SK-N-SH (cell line): Measurements from ENCODE around the gene DGCR8. TPM values are rescaled to one million over a fixed set of nuclear protein-coding genes. Genes with fewer than 3 reads are reported as not detected.

ENCODE experiments used
- CTCF ChIA-PET: fragments of 300-600, 350-600 bp; formaldehyde crosslinking; extraction: SDS; loops from one replicate; lab custom pipeline; 2021; lab: Yijun Ruan, JAX
- POLR2A ChIA-PET: fragments of 350-600 bp; sonication (Branson Sonifier 250); formaldehyde crosslinking; extraction: SDS; loops from one replicate; lab custom pipeline; 2020; ENCODE audit warnings: antibody characterized with exemption, inconsistent platforms; lab: Yijun Ruan, JAX
- DNase-seq: peaks from one replicate; pipeline ENCODE4 v3.0.0; 2012
- H2AFZ ChIP-seq: fragments of 200-600 bp; sonication (generic); 2 replicates; pipeline ENCODE4 v1.8.1; 2016; ENCODE audit warnings: antibody characterized with exemption, mild to moderate bottlenecking, low read depth
- H3F3A ChIP-seq: fragments of 200-600 bp; sonication (generic); replicated peaks from 2 replicates; pipeline ENCODE3; 2016; ENCODE audit warnings: antibody characterized with exemption, mild to moderate bottlenecking; ENCODE audit not compliant: insufficient read depth
- H3K27ac ChIP-seq, 2 experiments: fragments of 200-500 bp in 1 of 2; fragments of 200-600 bp in 1 of 2; sonication (Bioruptor generic) in 1 of 2; sonication (generic), shearing (Covaris generic) in 1 of 2; 2 replicates each; pipeline versions ENCODE4 v1.5.1 to v1.6.1; 2014 to 2016; ENCODE audit warnings: low read depth in 2 of 2, inconsistent platforms in 1 of 2, low read length in 1 of 2, mild to moderate bottlenecking in 1 of 2, mixed read lengths in 1 of 2
- H3K27me3 ChIP-seq: fragments of 200-600 bp; sonication (generic), shearing (Covaris generic); 2 replicates; pipeline ENCODE4 v1.6.1; 2016; ENCODE audit warnings: mixed run types; ENCODE audit not compliant: insufficient read depth
- H3K36me3 ChIP-seq, 2 experiments: fragments of 200-500 bp in 1 of 2; fragments of 200-600 bp in 1 of 2; sonication (Bioruptor generic) in 1 of 2; sonication (generic) in 1 of 2; replicated peaks in 1 of 2; 2 replicates each; pipeline versions ENCODE3 to v1.5.1; 2014 to 2016; ENCODE audit warnings: low read length in 1 of 2, mild to moderate bottlenecking in 1 of 2; ENCODE audit not compliant: insufficient read depth in 2 of 2, control insufficient read depth in 1 of 2
- H3K4me1 ChIP-seq, 2 experiments: fragments of 200-500 bp in 1 of 2; fragments of 200-600 bp in 1 of 2; sonication (Bioruptor generic) in 1 of 2; sonication (generic), shearing (Covaris generic) in 1 of 2; 2 replicates each; pipeline versions ENCODE4 v1.5.1 to v1.6.1; 2014 to 2016; ENCODE audit warnings: low read depth in 1 of 2, low read length in 1 of 2, mixed run types in 1 of 2; ENCODE audit not compliant: insufficient read depth in 2 of 2, control insufficient read depth in 1 of 2
- H3K4me2 ChIP-seq: fragments of 200-600 bp; sonication (generic), shearing (Covaris generic); 2 replicates; pipeline ENCODE4 v1.6.1; 2017; ENCODE audit warnings: mixed run types
- H3K4me3 ChIP-seq, 2 experiments: fragments of 200-500 bp in 1 of 2; fragments of 200-600 bp in 1 of 2; sonication (Bioruptor generic) in 1 of 2; sonication (generic), shearing (Covaris generic) in 1 of 2; 2 replicates each; pipeline versions ENCODE4 v1.5.1 to v1.8.1; 2014 to 2016; ENCODE audit warnings: low read depth in 2 of 2, inconsistent platforms in 1 of 2, low read length in 1 of 2, mild to moderate bottlenecking in 1 of 2, mixed read lengths in 1 of 2, moderate library complexity in 1 of 2
- H3K79me2 ChIP-seq: fragments of 200-600 bp; sonication (generic); 2 replicates; pipeline ENCODE4 v1.8.1; 2017; ENCODE audit warnings: mild to moderate bottlenecking; ENCODE audit not compliant: insufficient read depth
- H3K9ac ChIP-seq: fragments of 200-600 bp; sonication (generic); 2 replicates; pipeline ENCODE4 v1.6.1; 2017; ENCODE audit warnings: mixed run types
- H3K9me2 ChIP-seq: fragments of 200-600 bp; sonication (generic); 2 replicates; pipeline ENCODE4 v1.6.1; 2017; ENCODE audit warnings: mixed run types
- H3K9me3 ChIP-seq: fragments of 200-600 bp; sonication (generic); 2 replicates; pipeline ENCODE4 v1.6.1; 2017; ENCODE audit warnings: mixed run types, mild to moderate bottlenecking, moderate library complexity
- H4K20me1 ChIP-seq: fragments of 200-600 bp; sonication (generic); 2 replicates; pipeline ENCODE4 v1.6.1; 2017; ENCODE audit warnings: mild to moderate bottlenecking, mixed run types; ENCODE audit not compliant: insufficient read depth
- CHD2 ChIP-seq: fragments of 150-350 bp; IDR thresholded peaks from 2 replicates; pipeline ENCODE4 v1.6.1; 2018; ENCODE audit warnings: low read length; ENCODE audit not compliant: partially characterized antibody
- ELF1 ChIP-seq: IDR thresholded peaks from 2 replicates; pipeline ENCODE4 v1.4.0; 2012
- EZH2phosphoT487 ChIP-seq: fragments of 200-600 bp; sonication (generic); IDR thresholded peaks from 2 replicates; pipeline ENCODE4 v1.6.1; 2017; ENCODE audit warnings: low read depth, mixed run types, mild to moderate bottlenecking, antibody characterized with exemption, moderate library complexity, borderline replicate concordance
- FOSL2 ChIP-seq: IDR thresholded peaks from 2 replicates; pipeline ENCODE4 v1.4.0; 2012; ENCODE audit warnings: low read depth, mild to moderate bottlenecking, moderate library complexity, borderline replicate concordance
- FOXJ3 ChIP-seq: sonication (generic); formaldehyde crosslinking; IDR thresholded peaks from 2 replicates; pipeline ENCODE4 v1.5.1; 2020; ENCODE audit warnings: mild to moderate bottlenecking, missing genetic modification reagents
- FOXM1 ChIP-seq: IDR thresholded peaks from 2 replicates; pipeline ENCODE4 v1.4.0; 2012; ENCODE audit warnings: low read depth, mild to moderate bottlenecking
- GABPA ChIP-seq: IDR thresholded peaks from 2 replicates; pipeline ENCODE4 v1.4.0; 2012; ENCODE audit warnings: low read depth, mild to moderate bottlenecking
- JUND ChIP-seq: IDR thresholded peaks from 2 replicates; pipeline ENCODE4 v1.4.0; 2012
- MEF2A ChIP-seq: IDR thresholded peaks from 2 replicates; pipeline ENCODE4 v1.4.0; 2012; ENCODE audit warnings: low read depth, borderline replicate concordance
- MXI1 ChIP-seq: IDR thresholded peaks from 2 replicates; pipeline ENCODE4 v1.6.1; 2012; ENCODE audit warnings: mild to moderate bottlenecking, low read depth, low read length, improper control_type of control experiment
- NRF1 ChIP-seq: IDR thresholded peaks from 2 replicates; pipeline ENCODE4 v1.6.1; 2012; ENCODE audit warnings: low read depth, mild to moderate bottlenecking, low read length
- PBX3 ChIP-seq: IDR thresholded peaks from 2 replicates; pipeline ENCODE4; 2012
- REST ChIP-seq: IDR thresholded peaks from 2 replicates; pipeline ENCODE4 v1.6.1; 2012; ENCODE audit warnings: mild to moderate bottlenecking, low read depth, low read length, moderate library complexity
- SIN3A ChIP-seq: IDR thresholded peaks from 2 replicates; pipeline ENCODE4 v1.6.1; 2012; ENCODE audit warnings: low read depth, mild to moderate bottlenecking, low read length, moderate library complexity, borderline replicate concordance
- USF2 ChIP-seq: fragments of 150-350 bp; IDR thresholded peaks from 2 replicates; pipeline ENCODE4 v1.6.1; 2017; ENCODE audit warnings: antibody characterized with exemption, low read length, low read depth, borderline replicate concordance
- YY1 ChIP-seq: IDR thresholded peaks from 2 replicates; pipeline ENCODE4 v1.4.0; 2012; ENCODE audit warnings: low read depth, mild to moderate bottlenecking
- ZBTB33 ChIP-seq: IDR thresholded peaks from 2 replicates; pipeline ENCODE4 v1.4.0; 2012; ENCODE audit warnings: low read depth, borderline replicate concordance
- WGBS: methylation state at CpG from one replicate; pipeline ENCODE4 v1.1.6; 2017; ENCODE audit warnings: low lambda C conversion rate; 5-methylcytosine and 5-hydroxymethylcytosine counted together
- polyA plus RNA-seq, 3 experiments: library from polyadenylated mRNA; depleted of rRNA; stranded (reverse); fragments of >200 nt; gene quantifications; 2 replicates each; pipeline ENCODE4 v1.2.3, GENCODE V29; 2012

DGCR8 gene
- polyA plus RNA-seq, 1 of the 3 experiments (the other 2 are of a cell fraction) = 26.5 TPM

GRCh38 chr22:20040327-20041200 is 39.5 kb upstream of the DGCR8 start:
- POLR2A ChIA-PET = no interaction called here
- WGBS = 100% methylated on average over 5 of the region's 7 CpGs

More at GRCh38 chr22:20040327-20041200, 39.5 kb upstream of the DGCR8 start:
- no peaks in the 10 kb centered on the region for H3K9me2 ChIP-seq
- no peak for TF ChIP-seq ZBTB33
- no peak for TF ChIP-seq USF2
- no peak for TF ChIP-seq REST
- TF ChIP-seq MEF2A = no peak
- TF ChIP-seq ELF1 = no peak
- TF ChIP-seq FOSL2 = no peak
- no peak for TF ChIP-seq FOXM1
- TF ChIP-seq EZH2phosphoT487 = no peak
- no peak for TF ChIP-seq MXI1
- no peak for TF ChIP-seq PBX3
- no peak for TF ChIP-seq CHD2
- no peak for TF ChIP-seq JUND
- no peak for TF ChIP-seq FOXJ3
- no peak for TF ChIP-seq NRF1
- TF ChIP-seq GABPA = no peak
- no peak for TF ChIP-seq YY1
- no peak for TF ChIP-seq SIN3A
- no peaks in the 10 kb centered on the region for H3K36me3 ChIP-seq
- H3K4me2 ChIP-seq = no peak overlapping the region
- CTCF ChIA-PET = interaction anchor here (1.3 kb wide), 1 partner anchor 28 kb away, joined by 3 read pairs; no protein-coding TSS in a partner anchor
- no peak overlapping the region for H3K4me3 ChIP-seq
- no peak for DNase-seq
- H3F3A ChIP-seq = no peaks in the 10 kb centered on the region
- no peaks in the 10 kb centered on the region for H3K4me1 ChIP-seq
- no peak overlapping the region for H2AFZ ChIP-seq
- no peaks in the 10 kb centered on the region for H3K27me3 ChIP-seq
- peaks cover 2% of the 10 kb centered on the region; the same call in 1 of the 2 replicates for H3K79me2 ChIP-seq
- H3K9me3 ChIP-seq = no peaks in the 10 kb centered on the region
- H3K27ac ChIP-seq = no peak overlapping the region
- H4K20me1 ChIP-seq = no peaks in the 10 kb centered on the region
- H3K9ac ChIP-seq = no peak overlapping the region
